Epithelial cell of esophagus (primary cell): ENCODE data around the gene HOXA5.

Experiments
- DNase-seq: peaks from one replicate; pipeline ENCODE4 v3.0.0; 2010; ENCODE audit warnings: low read depth
- H3K4me3 ChIP-seq: 2 replicates; pipeline ENCODE4 v1.5.1; 2011; ENCODE audit warnings: mild to moderate bottlenecking, low read length, control low read depth
- CTCF ChIP-seq: IDR thresholded peaks from 2 replicates; pipeline ENCODE4 v1.5.1; 2011; ENCODE audit warnings: low read depth, mild to moderate bottlenecking, low read length, control low read depth, inconsistent platforms; ENCODE audit not compliant: insufficient read depth; ENCODE audit errors: missing control alignments

Gene HOXA5

DNA sequence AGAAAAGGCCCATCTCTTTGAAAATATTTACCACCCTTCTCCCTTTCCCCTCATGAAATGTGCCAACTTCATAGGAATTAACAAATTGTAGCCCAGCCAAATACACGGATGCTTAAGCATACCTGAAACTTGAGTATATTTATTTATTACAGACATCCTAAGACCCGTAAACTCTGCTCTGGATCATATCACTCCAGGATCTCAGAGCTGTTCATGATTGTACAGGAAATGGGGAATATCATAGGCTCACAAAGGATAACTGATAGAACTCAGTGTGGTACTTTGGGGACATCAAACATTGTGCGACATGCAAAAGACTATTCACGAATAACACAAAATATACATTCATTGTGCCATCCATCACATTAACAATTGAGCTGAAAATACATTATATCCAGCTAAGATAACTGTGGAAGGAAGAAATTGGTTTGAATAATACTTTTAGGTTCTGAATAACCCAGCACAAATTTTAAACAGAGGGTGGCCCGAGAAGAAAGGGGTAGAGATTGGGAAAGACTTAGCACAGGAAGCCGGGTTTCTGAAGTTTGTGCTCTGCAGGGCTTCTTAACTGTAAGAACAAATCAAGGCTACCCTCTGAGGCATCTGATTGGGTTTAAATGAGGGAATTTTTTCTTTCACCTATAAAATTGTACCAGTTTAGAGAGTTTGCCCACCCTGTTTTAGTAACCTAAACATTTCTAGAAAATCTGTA, 50.1 kb downstream of the HOXA5 start:
- no peak overlapping the region for H3K4me3 ChIP-seq
- no peak for TF ChIP-seq CTCF
- no peak for DNase-seq

- no peak for DNase-seq
- no peak overlapping the region for H3K4me3 ChIP-seq
- TF ChIP-seq CTCF = no peak
Observed at GRCh38 chr7:27092819-27093110, 50.7 kb downstream of the HOXA5 start.

DNA sequence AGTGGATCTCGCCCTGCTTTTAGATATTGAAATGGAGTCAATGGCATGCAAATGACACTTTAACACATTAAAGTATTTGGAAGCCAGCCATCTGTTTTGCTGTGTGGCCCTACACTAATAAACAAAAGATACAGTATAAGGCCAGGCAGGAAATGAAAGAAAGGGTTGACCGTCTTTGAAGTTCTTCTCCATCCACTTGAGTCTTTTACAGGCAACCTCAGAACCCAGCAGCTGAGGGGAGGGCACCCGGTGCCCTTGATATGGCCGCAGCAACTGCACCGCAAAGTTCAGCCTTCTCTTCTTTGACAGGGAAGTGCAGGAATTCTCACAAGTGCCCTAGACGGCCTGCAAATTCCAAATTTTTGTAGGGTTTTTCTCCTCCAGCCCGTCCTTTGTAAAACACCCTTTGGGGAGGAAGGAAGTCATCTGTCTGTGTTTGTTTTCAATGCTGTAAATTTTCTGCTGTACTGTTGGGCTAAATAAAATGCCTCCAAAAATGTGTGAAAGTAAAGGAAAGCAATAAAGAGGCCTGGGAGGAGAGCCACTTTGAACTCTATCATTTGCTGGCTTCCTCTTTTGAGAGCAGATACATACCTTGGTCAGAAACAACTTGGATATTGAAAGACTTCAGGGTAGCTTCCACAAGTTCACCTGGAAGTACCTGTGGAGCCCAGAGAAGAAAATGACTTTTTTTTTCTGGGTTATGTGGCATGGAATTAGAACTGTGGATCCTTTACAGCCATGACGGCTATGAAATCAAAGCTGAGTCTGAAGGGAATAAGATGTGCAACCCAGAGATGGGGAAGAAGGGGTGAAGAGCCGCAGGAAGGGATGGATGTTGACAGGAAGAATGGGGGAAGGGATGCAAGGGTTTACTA, 51.3 kb downstream of the HOXA5 start:
- TF ChIP-seq CTCF = no peak
- H3K4me3 ChIP-seq = no peak overlapping the region
- no peak for DNase-seq

GRCh38 chr7:27091105-27091504, 52.4 kb downstream of the HOXA5 start:
- no peak for TF ChIP-seq CTCF
- no peak overlapping the region for H3K4me3 ChIP-seq
- DNase-seq = no peak
